GM21786 (cell line): ENCODE data around the gene VPREB1.
"Not testable (repeated sequence)": the region's sequence is repeated elsewhere in the genome, so short reads cannot be mapped to it uniquely, and the experiment has no call there.

ENCODE experiments used
- ATAC-seq: cut with Tn5 transposase; IDR thresholded peaks from one replicate; pipeline ENCODE4 v1.9.1; 2021; ENCODE audit not compliant: unreplicated experiment

The VPREB1 gene, protein sequence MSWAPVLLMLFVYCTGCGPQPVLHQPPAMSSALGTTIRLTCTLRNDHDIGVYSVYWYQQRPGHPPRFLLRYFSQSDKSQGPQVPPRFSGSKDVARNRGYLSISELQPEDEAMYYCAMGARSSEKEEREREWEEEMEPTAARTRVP

GRCh38 chr22:22244316-22245250 is at the start of gene VPREB1:
Gene VPREB1, plus strand, starts transcription at chr22:22244786. Its CDS starts 28 bp downstream, at chr22:22244814.
- ATAC-seq, result no peak

DNA sequence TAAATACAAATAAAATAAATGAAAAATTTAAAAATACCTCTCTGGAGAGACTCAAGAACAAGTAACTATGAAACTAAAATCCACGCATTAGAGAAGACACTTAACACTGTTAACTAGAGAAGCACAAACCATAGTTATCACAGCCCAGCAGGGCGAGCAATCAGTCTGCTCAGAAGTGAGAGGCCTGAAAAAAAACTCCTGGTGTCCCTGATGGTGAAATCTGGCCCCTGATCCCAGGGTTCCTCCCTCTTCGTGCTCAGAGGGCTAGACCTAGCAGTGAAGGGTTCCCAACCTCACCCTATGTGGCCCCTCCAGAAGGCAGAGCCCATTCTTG is 49.7 kb upstream of the VPREB1 start:
- no peak for ATAC-seq

DNA sequence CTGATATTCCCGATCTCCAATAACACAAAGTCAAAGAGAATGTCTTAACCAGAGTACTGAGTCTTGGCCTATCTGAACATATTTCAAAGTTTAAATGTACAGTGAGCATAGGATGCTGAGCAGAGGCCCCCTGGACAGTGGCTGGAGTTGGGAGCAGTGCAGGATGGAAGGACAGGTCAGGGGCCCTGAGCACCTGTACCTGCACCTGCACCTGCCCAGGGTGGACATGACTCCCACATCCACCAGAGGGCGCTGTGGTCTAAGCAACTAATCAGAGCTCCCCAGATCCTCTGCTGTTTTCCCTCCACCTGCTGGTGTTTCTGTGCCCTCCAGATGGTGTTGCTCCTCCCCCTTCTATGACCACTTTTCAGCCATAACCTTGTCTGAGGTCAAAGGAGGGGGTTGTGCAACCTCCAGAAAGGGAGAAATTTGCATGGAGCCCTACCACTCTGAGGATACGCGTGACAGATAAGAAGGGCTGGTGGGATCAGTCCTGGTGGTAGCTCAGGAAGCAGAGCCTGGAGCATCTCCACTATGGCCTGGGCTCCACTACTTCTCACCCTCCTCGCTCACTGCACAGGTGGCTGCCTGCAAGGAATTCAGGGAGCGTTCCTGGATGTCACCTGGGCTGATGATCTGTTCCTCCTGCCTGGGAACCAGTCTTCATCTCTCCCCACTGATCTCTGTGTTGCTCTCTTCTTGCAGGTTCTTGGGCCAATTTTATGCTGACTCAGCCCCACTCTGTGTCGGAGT is 49.1 kb upstream of the VPREB1 start:
- peak; percentile 64 for ATAC-seq

GRCh38 chr22:22196018-22196533 is 48.5 kb upstream of the VPREB1 start:
- peak; percentile 64 for ATAC-seq

DNA sequence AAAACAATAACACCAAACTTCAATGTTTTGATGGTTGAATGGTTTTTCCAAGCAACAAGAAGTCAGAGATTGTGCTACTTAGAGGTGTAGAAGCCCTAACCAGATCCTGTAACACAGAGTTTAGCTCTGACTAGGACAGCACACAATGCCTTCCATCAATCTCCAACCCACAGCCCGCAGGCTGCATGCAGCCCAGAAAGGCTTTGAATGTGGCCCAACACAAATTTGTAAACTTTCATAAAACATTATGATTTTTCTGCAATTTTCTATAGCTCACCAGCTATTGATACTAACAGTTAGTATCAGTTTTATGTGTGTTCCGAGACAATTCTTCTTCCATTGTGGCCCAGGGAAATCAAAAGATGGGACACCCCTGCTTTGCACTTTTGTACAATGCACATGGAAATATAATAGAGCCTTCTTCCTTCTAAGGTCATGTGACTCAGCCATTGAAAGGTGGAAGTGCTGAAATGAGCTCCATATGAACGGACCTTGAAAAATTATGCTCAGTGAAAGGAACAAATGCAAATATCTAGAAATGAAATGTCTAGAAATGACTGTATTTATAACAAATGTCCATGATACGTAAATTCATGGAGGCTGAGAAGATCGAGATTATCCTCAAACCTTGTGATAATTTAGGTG is 47.6 kb upstream of the VPREB1 start:
- no peak for ATAC-seq

DNA sequence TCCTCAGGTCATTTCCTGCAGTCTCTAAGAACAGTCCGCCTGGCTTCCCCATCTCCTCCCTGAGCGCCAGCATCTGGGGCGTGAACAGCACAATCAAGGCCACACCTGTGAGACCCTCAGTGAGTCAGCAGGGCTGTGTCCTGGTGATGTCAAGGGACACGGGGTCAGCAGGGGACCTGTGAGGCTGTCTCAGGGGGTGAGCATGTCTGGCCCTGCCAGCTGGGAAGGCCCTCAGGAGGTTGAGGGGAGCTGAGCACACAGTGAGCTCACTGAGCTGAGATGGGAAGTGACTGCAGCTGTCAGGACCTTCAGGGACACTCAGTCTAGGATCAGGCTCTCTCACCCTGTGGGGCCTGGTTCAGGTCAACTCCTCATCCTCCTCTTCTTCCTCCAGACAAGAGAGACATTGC is 46.6 kb upstream of the VPREB1 start:
- ATAC-seq, result no peak

- ATAC-seq, result no peak
Measured at GRCh38 chr22:22198751-22199150, 45.8 kb upstream of the VPREB1 start.

- ATAC-seq, result no peak
Measured at GRCh38 chr22:22199634-22200033, 45.0 kb upstream of the VPREB1 start.

DNA sequence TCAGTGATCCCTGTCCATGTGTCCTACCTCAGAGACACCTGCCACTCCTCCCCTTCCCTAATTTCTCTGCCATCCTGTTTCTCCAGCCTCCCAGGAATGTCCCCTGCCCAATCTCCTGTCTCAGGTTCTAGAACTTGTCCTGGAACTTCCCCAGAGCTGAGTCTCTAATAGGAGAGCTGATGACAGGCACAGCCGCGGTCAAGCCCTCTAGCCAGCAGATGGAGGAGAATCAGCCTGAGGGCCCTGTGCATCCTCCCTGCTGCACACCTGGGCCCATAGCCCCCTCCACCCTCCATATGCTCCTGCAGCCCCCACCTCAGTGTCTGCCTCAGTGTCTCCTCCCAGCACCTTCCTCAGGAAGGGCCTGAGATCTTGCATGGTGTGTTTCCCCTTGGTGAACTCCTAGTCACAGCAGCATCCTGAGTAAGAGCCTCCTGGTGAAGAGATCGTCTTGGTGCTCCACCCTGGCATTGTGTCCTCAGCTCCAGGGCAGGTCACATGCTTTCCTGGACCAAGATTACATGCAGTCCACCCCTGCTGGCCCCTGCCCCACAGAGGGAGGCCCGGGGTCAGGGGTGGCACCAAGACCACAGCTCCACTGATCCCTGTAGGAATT is 43.9 kb upstream of the VPREB1 start:
- ATAC-seq, result no peak

GRCh38 chr22:22201185-22201929 is 43.2 kb upstream of the VPREB1 start:
- ATAC-seq, result peak; percentile 51

GRCh38 chr22:22201930-22202343 is 42.6 kb upstream of the VPREB1 start:
- ATAC-seq, result no peak

- no peak for ATAC-seq
Measured at GRCh38 chr22:22203048-22203971, 41.3 kb upstream of the VPREB1 start.

DNA sequence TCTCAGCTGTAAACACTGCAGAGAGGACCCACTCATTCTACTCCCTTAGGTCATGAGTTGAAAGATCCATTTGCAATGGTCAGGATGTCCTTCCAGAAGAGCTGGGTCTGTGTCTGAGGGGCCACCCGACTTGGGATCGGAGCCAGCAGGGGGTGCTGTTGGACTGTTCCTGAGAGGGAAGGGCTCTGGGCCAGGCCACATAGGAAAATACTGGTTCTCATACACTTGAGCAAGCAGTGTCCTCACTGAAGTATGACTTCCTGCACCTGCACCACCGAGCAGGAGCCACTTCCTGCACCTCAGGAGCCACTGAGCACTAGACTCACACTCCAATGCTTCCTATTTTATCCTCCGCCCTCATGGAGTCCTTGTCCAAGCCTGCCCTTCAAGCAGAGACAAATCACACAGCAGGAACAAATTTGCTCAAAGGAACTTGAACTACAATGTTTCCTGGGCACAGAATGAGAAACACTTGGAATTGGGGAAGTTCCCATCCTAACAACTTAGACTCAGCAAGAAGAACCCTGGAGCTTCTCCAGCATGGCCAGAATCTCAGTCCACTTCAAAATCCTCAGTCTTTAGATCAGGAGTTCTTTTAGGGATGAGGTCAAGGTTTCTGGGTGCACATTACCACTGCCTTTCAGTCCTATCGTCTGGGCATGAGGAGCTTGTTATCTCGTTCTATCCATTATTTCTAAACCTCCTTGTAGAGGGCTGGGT is 36.6 kb upstream of the VPREB1 start:
- ATAC-seq, result peak; percentile 75

DNA sequence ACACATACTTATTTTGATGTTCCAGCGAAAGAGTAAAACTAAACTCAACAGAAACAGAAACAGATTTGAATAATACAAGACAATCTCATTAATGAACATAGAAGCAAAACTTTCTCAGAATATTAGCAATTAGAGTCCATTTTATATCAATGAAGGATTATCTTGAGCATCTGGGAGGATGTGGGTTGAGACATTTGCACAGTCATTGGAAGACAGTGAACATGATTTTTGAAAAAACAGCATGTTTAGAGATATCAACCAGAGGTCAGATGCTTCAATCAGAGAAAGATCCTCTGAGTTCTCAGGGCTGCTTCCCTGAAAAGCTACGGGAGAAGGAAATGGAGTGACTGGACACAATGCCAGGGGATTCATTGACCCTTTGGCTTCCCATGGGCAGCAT is 35.9 kb upstream of the VPREB1 start:
- ATAC-seq, result no peak

DNA sequence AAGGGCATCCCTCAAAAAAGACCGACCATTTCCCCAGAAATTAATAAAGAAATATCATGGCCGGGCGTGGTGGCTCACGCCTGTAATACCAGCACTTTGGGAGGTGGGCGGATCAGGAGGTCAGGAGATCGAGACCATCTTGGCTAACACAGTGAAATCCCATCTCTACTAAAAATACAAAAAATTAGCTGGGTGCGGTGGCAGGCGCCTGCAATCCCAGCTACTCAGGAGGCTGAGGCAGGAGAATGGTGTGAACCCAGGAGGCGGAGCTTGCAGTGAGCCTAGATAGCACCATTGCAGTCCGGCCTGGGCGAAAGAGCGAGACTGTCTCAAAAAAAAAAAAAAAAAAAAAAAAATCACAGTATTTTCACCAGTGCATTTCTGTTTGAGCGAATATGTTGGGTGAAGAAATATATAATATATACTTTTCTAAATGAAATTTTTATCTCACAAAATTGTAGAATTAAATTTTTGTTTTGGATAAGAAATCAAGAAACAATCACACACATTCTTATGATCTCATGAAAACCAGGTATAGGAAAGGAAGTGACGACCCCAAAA is 35.4 kb upstream of the VPREB1 start:
- not testable (repeated sequence) for ATAC-seq

DNA sequence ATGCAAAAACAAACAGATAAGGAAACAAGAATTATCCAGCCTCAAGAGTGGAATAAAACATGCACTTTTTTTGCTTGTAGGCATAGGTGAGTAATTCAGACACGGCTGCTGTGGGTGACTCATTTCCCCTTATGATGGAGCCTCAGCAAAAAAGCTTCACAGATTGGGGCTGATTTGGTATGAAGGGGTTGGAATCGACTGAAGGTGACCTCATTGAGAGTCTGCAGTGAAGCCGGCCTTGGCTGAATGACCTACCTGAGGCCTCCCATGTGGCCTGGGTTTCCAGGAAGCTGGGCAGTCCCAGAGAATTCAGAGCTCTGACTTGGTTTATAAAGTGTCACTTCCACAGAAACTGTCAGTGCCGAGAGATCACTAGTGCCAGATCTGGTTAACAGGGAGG is 34.2 kb upstream of the VPREB1 start:
- ATAC-seq, result no peak

DNA sequence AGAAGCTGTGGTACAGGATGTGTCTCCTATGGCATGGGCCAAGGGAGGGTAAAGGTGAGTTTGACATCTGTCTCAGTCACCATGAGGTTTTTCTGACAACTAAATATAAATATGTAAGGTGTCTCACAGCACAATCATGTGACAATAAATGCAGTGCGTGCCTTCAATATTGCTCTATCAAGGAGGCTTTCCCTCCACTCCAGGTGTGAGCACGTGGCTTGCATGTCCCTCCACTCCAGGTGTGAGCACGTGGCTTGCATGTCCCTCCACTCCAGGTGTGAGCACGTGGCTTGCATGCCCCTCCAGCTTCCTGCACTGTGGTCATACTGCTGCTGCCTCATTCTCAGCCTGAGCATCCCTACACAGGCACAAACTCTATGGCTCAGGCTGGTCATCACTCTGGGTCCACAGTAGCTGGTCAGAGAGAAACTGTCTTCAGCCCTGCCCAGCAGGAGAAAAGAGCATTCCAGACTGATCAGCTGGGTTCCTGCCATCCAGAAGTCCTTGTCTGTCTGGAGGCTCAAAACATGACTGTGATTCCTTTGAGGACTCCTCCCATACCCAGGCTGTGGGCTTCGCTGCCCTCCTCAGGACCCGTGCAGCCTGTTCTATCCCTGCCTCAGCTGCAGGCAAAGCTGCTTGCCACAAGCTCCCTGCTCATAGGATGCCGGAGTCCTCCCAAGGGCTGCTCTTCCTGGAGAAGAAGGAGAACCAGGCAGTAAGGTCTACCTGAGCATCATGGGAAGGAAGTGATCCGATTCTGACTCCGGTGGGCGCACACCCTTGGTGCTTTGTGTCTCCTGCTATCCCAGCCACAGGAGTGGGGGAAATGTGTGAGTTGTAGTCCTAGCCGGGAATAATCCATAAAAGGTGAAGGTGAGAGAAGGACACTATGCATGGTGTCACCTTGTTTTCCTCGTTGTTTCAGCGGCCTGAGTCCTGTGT is 33.4 kb upstream of the VPREB1 start:
- no peak for ATAC-seq
